DMS 273 treated with DMSO at 0.1 percent for 48 hours (cell line): Measurements from ENCODE around the gene SEC62.
"Not testable (repeated sequence)": the region's sequence is repeated elsewhere in the genome, so short reads cannot be mapped to it uniquely, and the experiment has no call there.

Source experiments
- DNase-seq: peaks from one replicate; lab custom pipeline; 2025; lab: John Stamatoyannopoulos, UW

SEC62 gene

GRCh38 chr3:170016057-170016456 lies 49.5 kb downstream of the SEC62 start:
- no peak for DNase-seq

- not testable (repeated sequence) for DNase-seq
Measured at GRCh38 chr3:170019306-170019705, 52.7 kb downstream of the SEC62 start.

GRCh38 chr3:170021083-170021482 lies 54.5 kb downstream of the SEC62 start:
- DNase-seq, result no peak

- DNase-seq, result no peak
Measured at GRCh38 chr3:170022336-170022735, 55.7 kb downstream of the SEC62 start.

GRCh38 chr3:170023165-170023564 lies 56.6 kb downstream of the SEC62 start:
- DNase-seq, result no peak

- DNase-seq, result no peak
Measured at GRCh38 chr3:170024581-170024980, 58.0 kb downstream of the SEC62 start.

- no peak for DNase-seq
Measured at GRCh38 chr3:170027233-170028102, 60.9 kb downstream of the SEC62 start.

GRCh38 chr3:170033489-170033888 lies 66.9 kb downstream of the SEC62 start:
- DNase-seq, result no peak

GRCh38 chr3:170037463-170038433 lies 71.1 kb downstream of the SEC62 start, which contains the start of gene GPR160:
GPR160 (plus strand) TSS chr3:170037995; CDS start chr3:170083973, 45,978 bp downstream.
- peak; percentile 40 for DNase-seq

- DNase-seq, result no peak
Measured at GRCh38 chr3:170038434-170039110, 72.0 kb downstream of the SEC62 start.

- DNase-seq, result no peak
Measured at GRCh38 chr3:170040418-170040817, 73.8 kb downstream of the SEC62 start.

- DNase-seq, result no peak
Measured at GRCh38 chr3:170043506-170043905, 76.9 kb downstream of the SEC62 start.

- no peak for DNase-seq
Measured at GRCh38 chr3:170044271-170044670, 77.7 kb downstream of the SEC62 start.

GRCh38 chr3:170044795-170045244 lies 78.2 kb downstream of the SEC62 start:
- no peak for DNase-seq

- no peak for DNase-seq
Measured at GRCh38 chr3:170046269-170047132, 79.9 kb downstream of the SEC62 start.

- DNase-seq, result no peak
Measured at GRCh38 chr3:170047133-170047404, 80.5 kb downstream of the SEC62 start.
